Vagina (tissue), 2 donors: ENCODE measurements around the gene SCN2A. TPM values are rescaled to one million over a fixed set of nuclear protein-coding genes. Genes with fewer than 3 reads are reported as not detected.
"Not testable (repeated sequence)": the region's sequence is repeated elsewhere in the genome, so short reads cannot be mapped to it uniquely, and the experiment has no call there.

Source experiments
- DNase-seq, 2 donors: peaks; one replicate each; pipeline ENCODE4 v3.0.0-alpha.2; 2017; ENCODE audit errors: extremely low spot score in 2 of 2
- H3K27ac ChIP-seq: fragments of 200-600 bp; sonication (generic); one replicate; pipeline ENCODE4 v1.5.1; 2019
- H3K27me3 ChIP-seq: fragments of 200-600 bp; sonication (generic); one replicate; pipeline ENCODE4 v1.5.1; 2019
- H3K36me3 ChIP-seq, 2 donors: fragments of 200-600 bp; sonication (generic); one replicate each; pipeline ENCODE4 v1.5.1; 2017 to 2019
- H3K4me1 ChIP-seq: fragments of 200-600 bp; sonication (generic); one replicate; pipeline ENCODE4 v1.5.1; 2019
- H3K4me3 ChIP-seq, 2 donors: fragments of 200-600 bp; sonication (generic); 1 replicate in 1 of 2; 2 replicates in 1 of 2; pipeline ENCODE4 v1.5.1; 2016 to 2019
- H3K9me3 ChIP-seq: fragments of 200-600 bp; sonication (generic); one replicate; pipeline ENCODE4 v1.5.1; 2019
- CTCF ChIP-seq, 3 experiments: fragments of 450-650 bp in 2 of 3; fragments of 200-600 bp in 1 of 3; sonication (generic) in 1 of 3; IDR thresholded peaks; one replicate each; pipeline ENCODE4 v1.5.1; 2017 to 2019; ENCODE audit warnings: antibody characterized with exemption in 3 of 3, mild to moderate bottlenecking in 2 of 3, moderate library complexity in 2 of 3
- POLR2A ChIP-seq, 2 donors: fragments of 450-650 bp; IDR thresholded peaks; one replicate each; pipeline ENCODE4 v1.6.1; 2017; ENCODE audit warnings: antibody characterized with exemption in 2 of 2, mild to moderate bottlenecking in 2 of 2, moderate library complexity in 2 of 2
- POLR2AphosphoS5 ChIP-seq, 2 donors: sonication (generic); formaldehyde crosslinking; IDR thresholded peaks; one replicate each; pipeline ENCODE4 v1.9.0; 2017; ENCODE audit warnings: antibody characterized with exemption in 2 of 2, mild to moderate bottlenecking in 2 of 2, low read depth in 1 of 2; ENCODE audit not compliant: insufficient read depth in 1 of 2
- intact Hi-C: fragments of 100-400 bp; cut with DNase I; formaldehyde crosslinking; loops from one replicate; pipeline ENCODE4 v1.15.1; 2023
- total RNA-seq: library from RNA; depleted of rRNA; stranded (reverse); fragments of >200 nt; gene quantifications from one replicate; pipeline ENCODE4 v1.2.3, GENCODE V29; 2016

SCN2A gene
- total RNA-seq, 1 donor from 2014 or later, result 1.2 TPM

DNA sequence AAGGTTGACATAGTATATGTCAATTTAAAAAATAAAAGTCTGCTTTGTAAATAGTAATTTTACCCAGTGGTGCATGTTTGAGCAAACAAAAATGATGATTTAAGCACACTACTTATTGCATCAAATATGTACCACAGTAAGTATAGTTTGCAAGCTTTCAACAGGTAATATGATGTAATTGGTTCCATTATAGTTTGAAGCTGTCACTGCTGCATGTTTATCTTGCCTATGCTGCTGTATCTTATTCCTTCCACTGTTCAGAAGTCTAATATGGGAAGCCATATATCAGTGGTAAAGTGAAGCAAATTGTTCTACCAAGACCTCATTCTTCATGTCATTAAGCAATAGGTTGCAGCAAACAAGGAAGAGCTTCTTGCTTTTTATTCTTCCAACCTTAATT is 151.7 kb downstream of the SCN2A start:
- DNase-seq, result no peak
- Histone ChIP-seq H3K4me3 (no peak overlapping the region), H3K27me3 (no peaks in the 10 kb centered on the region), H3K27ac (no peak overlapping the region), H3K4me1 (no peaks in the 10 kb centered on the region), H3K9me3 (no peaks in the 10 kb centered on the region), H3K36me3 (no peaks in the 10 kb centered on the region)
- intact Hi-C loops, result no loop called here
- no peak for TF ChIP-seq CTCF (IDR thresholded peaks at IDR 0.05)
- TF ChIP-seq POLR2A (IDR thresholded peaks at IDR 0.05), result no peak
- TF ChIP-seq POLR2AphosphoS5 (IDR thresholded peaks at IDR 0.05; ENCODE audit: insufficient read depth in 1 of 2, low read depth in 1 of 2), result no peak

GRCh38 chr2:165391791-165392190 is 152.6 kb downstream of the SCN2A start:
- intact Hi-C loops, result no loop called here
- Histone ChIP-seq H3K27ac (no peak overlapping the region), H3K4me3 (no peak overlapping the region)

GRCh38 chr2:165398603-165399002 is 159.4 kb downstream of the SCN2A start:
- H3K4me1 ChIP-seq, H3K36me3 ChIP-seq, DNase-seq, H3K9me3 ChIP-seq, H3K4me3 ChIP-seq, H3K27ac ChIP-seq, H3K27me3 ChIP-seq, intact Hi-C loops: not testable (repeated sequence)

More at GRCh38 chr2:165391791-165392190, 152.6 kb downstream of the SCN2A start:
- TF ChIP-seq POLR2A (IDR thresholded peaks at IDR 0.05), result no peak
- no peak for TF ChIP-seq CTCF (IDR thresholded peaks at IDR 0.05)
- TF ChIP-seq POLR2AphosphoS5 (IDR thresholded peaks at IDR 0.05; ENCODE audit: insufficient read depth in 1 of 2, low read depth in 1 of 2), result no peak
- no peaks in the 10 kb centered on the region for H3K36me3 ChIP-seq
- DNase-seq, result no peak
- H3K9me3 ChIP-seq, result no peaks in the 10 kb centered on the region
- no peaks in the 10 kb centered on the region for H3K4me1 ChIP-seq
- no peaks in the 10 kb centered on the region for H3K27me3 ChIP-seq

GRCh38 chr2:165401285-165401852 is 162.2 kb downstream of the SCN2A start:
- no peaks in the 10 kb centered on the region for H3K36me3 ChIP-seq
- H3K9me3 ChIP-seq, result no peaks in the 10 kb centered on the region
- H3K27me3 ChIP-seq, result no peaks in the 10 kb centered on the region
- no peak for DNase-seq
- intact Hi-C loops, result loop anchor here (10.0 kb wide), 1 partner anchor 293 kb away; no protein-coding TSS in a partner anchor
- no peak overlapping the region for H3K27ac ChIP-seq
- H3K4me3 ChIP-seq, result no peak overlapping the region
- TF ChIP-seq POLR2AphosphoS5 (IDR thresholded peaks at IDR 0.05; ENCODE audit: insufficient read depth in 1 of 2, low read depth in 1 of 2) (no peak), POLR2A (IDR thresholded peaks at IDR 0.05) (no peak), CTCF (IDR thresholded peaks at IDR 0.05) (peak; percentile 34 to 81 (median 51))
- no peaks in the 10 kb centered on the region for H3K4me1 ChIP-seq

GRCh38 chr2:165402162-165402561 is 162.9 kb downstream of the SCN2A start:
- Histone ChIP-seq H3K4me1 (no peaks in the 10 kb centered on the region), H3K27ac (no peak overlapping the region), H3K36me3 (no peaks in the 10 kb centered on the region), H3K4me3 (no peak overlapping the region), H3K27me3 (no peaks in the 10 kb centered on the region), H3K9me3 (no peaks in the 10 kb centered on the region)
- TF ChIP-seq POLR2A (IDR thresholded peaks at IDR 0.05) (no peak), POLR2AphosphoS5 (IDR thresholded peaks at IDR 0.05; ENCODE audit: insufficient read depth in 1 of 2, low read depth in 1 of 2) (no peak), CTCF (IDR thresholded peaks at IDR 0.05) (no peak)
- intact Hi-C loops, result loop anchor here (10.0 kb wide), 1 partner anchor 293 kb away; no protein-coding TSS in a partner anchor
- DNase-seq, result no peak
